GM12891 (cell line): ENCODE results near the gene PGBD5.

Experiments used
- POLR2A ChIP-seq: IDR thresholded peaks from 2 replicates; pipeline ENCODE4 v1.6.1; 2011; ENCODE audit warnings: low read depth, low read length, control low read depth
- POLR2AphosphoS5 ChIP-seq: IDR thresholded peaks from 2 replicates; pipeline ENCODE4 v1.6.1; 2011; ENCODE audit warnings: low read depth, low read length, control low read depth
- SPI1 ChIP-seq: IDR thresholded peaks from 2 replicates; pipeline ENCODE4 v1.6.1; 2011; ENCODE audit warnings: low read depth, low read length, control low read depth
- TAF1 ChIP-seq: IDR thresholded peaks from 2 replicates; pipeline ENCODE4 v1.6.1; 2011; ENCODE audit warnings: low read depth, low read length, control low read depth

DNA sequence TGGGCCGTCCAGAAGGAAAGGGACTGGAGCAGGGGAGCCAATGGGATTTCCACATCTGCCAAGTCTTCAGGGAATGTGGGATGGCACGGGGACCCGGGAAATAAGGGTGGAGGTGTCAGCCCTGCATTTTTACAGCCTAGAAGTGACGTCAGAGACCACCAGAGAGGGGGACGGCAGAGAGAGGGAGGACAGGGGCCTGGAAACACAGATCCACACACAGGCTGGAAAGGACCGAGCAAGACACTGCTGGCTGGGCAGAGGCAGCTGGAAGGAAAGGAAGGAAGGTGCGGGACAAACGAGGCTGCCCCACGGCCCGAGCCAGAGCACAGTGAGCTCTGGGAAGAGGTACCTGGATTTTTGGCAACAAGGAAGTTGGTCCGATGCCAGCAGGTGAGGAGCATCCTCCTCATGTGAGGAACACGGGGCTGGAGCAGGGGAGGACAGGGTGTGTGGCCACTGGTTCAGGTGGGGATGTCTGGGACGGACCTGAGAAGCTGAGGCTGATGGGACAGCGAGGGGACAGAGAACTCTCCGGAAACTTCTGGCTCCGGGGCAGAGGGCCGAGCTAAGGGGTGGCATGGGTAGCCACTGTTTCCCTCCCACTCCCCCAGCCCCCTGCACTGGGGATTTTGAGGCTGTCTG lies 138.3 kb downstream of the PGBD5 start:
- TF ChIP-seq POLR2AphosphoS5 (no peak), POLR2A (no peak), TAF1 (no peak), SPI1 (no peak)
